ENCODE results near the gene DIP2C. TPM values are rescaled to one million over a fixed set of nuclear protein-coding genes. Genes with fewer than 3 reads are reported as not detected.
A peak's percentile ranks its signal among the peaks of the same experiment; 100 is the strongest.
"Not testable (repeated sequence)": the region's sequence is repeated elsewhere in the genome, so short reads cannot be mapped to it uniquely, and the experiment has no call there.

DIP2C gene
- total RNA-seq, 1 donor from 2014 or later = 10.1 TPM

- H3K27me3 ChIP-seq = no peaks in the 10 kb centered on the region
- no peaks in the 10 kb centered on the region for H3K79me2 ChIP-seq (ENCODE audit: low read depth)
- H3F3A ChIP-seq (ENCODE audit: low read depth) = no peaks in the 10 kb centered on the region
- H3K4me3 ChIP-seq = no peak overlapping the region
- H3K27ac ChIP-seq = no peak overlapping the region
- Mint-ChIP-seq H3K27ac (peak overlapping the region; percentile 66), H3K4me3 (no peak overlapping the region), H3K4me1 (peaks cover 11% of the 10 kb centered on the region), H3K27me3 (ENCODE audit: insufficient read depth, low read depth) (no peaks in the 10 kb centered on the region), H3K9me3 (no peaks in the 10 kb centered on the region), H3K36me3 (peaks cover 17% of the 10 kb centered on the region)
- H3K9me3 ChIP-seq (ENCODE audit: low read depth) = no peaks in the 10 kb centered on the region
- H3K36me3 ChIP-seq = no peaks in the 10 kb centered on the region
- no peak for TF ChIP-seq CTCF (IDR thresholded peaks at IDR 0.05)
- no peak for TF ChIP-seq EZH2phosphoT487 (IDR thresholded peaks at IDR 0.05)
- no peak for TF ChIP-seq EZH2 (IDR thresholded peaks at IDR 0.05)
- H2AFZ ChIP-seq (replicated peaks) = no peak overlapping the region
- H3K9ac ChIP-seq = no peak overlapping the region
- H4K20me1 ChIP-seq (ENCODE audit: low read depth) = no peaks in the 10 kb centered on the region
- no peak for DNase-seq (ENCODE audit: low spot score)
- no peak overlapping the region for H3K4me2 ChIP-seq
- peaks cover 8% of the 10 kb centered on the region for H3K4me1 ChIP-seq
Observed at GRCh38 chr10:306007-306674, 383.3 kb downstream of the DIP2C start.

- no peak overlapping the region for H2AFZ ChIP-seq (replicated peaks)
- H3K79me2 ChIP-seq (ENCODE audit: low read depth) = no peaks in the 10 kb centered on the region
- no peak overlapping the region for H3K4me3 ChIP-seq
- Mint-ChIP-seq H3K27me3 (ENCODE audit: insufficient read depth, low read depth) (no peaks in the 10 kb centered on the region), H3K36me3 (peaks cover 24% of the 10 kb centered on the region), H3K9me3 (no peaks in the 10 kb centered on the region), H3K27ac (no peak overlapping the region), H3K4me3 (no peak overlapping the region), H3K4me1 (peaks cover 11% of the 10 kb centered on the region)
- no peak overlapping the region for H3K9ac ChIP-seq
- H3K4me2 ChIP-seq = no peak overlapping the region
- H4K20me1 ChIP-seq (ENCODE audit: low read depth) = no peaks in the 10 kb centered on the region
- H3K9me3 ChIP-seq (ENCODE audit: low read depth) = no peaks in the 10 kb centered on the region
- TF ChIP-seq EZH2 (IDR thresholded peaks at IDR 0.05) = no peak
- TF ChIP-seq EZH2phosphoT487 (IDR thresholded peaks at IDR 0.05) = no peak
- no peak for TF ChIP-seq CTCF (IDR thresholded peaks at IDR 0.05)
- no peaks in the 10 kb centered on the region for H3K27me3 ChIP-seq
- H3K36me3 ChIP-seq = no peaks in the 10 kb centered on the region
- DNase-seq (ENCODE audit: low spot score) = no peak
- no peaks in the 10 kb centered on the region for H3F3A ChIP-seq (ENCODE audit: low read depth)
- H3K4me1 ChIP-seq = peaks cover 8% of the 10 kb centered on the region
- H3K27ac ChIP-seq = no peak overlapping the region
Observed at GRCh38 chr10:305034-305433, 384.4 kb downstream of the DIP2C start.

GRCh38 chr10:301536-301935 is 387.9 kb downstream of the DIP2C start:
- peaks cover 22% of the 10 kb centered on the region for H3K36me3 Mint-ChIP-seq
- Histone ChIP-seq H3K4me3 (no peak overlapping the region), H3F3A (ENCODE audit: low read depth) (no peaks in the 10 kb centered on the region), H3K36me3 (no peaks in the 10 kb centered on the region), H3K27ac (no peak overlapping the region), H3K9ac (no peak overlapping the region), H2AFZ (replicated peaks) (no peak overlapping the region), H3K79me2 (ENCODE audit: low read depth) (no peaks in the 10 kb centered on the region), H4K20me1 (ENCODE audit: low read depth) (no peaks in the 10 kb centered on the region), H3K4me2 (no peak overlapping the region), H3K4me1 (no peaks in the 10 kb centered on the region), H3K27me3 (no peaks in the 10 kb centered on the region), H3K9me3 (ENCODE audit: low read depth) (no peaks in the 10 kb centered on the region)
- peaks cover 1% of the 10 kb centered on the region for H3K4me1 Mint-ChIP-seq
- no peak for DNase-seq (ENCODE audit: low spot score)
- H3K27me3 Mint-ChIP-seq (ENCODE audit: insufficient read depth, low read depth) = no peaks in the 10 kb centered on the region
- H3K27ac Mint-ChIP-seq = no peak overlapping the region
- no peak overlapping the region for H3K4me3 Mint-ChIP-seq
- no peaks in the 10 kb centered on the region for H3K9me3 Mint-ChIP-seq
- TF ChIP-seq EZH2phosphoT487 (IDR thresholded peaks at IDR 0.05) (no peak), EZH2 (IDR thresholded peaks at IDR 0.05) (no peak), CTCF (IDR thresholded peaks at IDR 0.05) (no peak)

GRCh38 chr10:300580-300979 is 388.9 kb downstream of the DIP2C start:
- not testable (repeated sequence) for H3K27me3 ChIP-seq

More at GRCh38 chr10:300580-300979, 388.9 kb downstream of the DIP2C start:
- H3K79me2 ChIP-seq (ENCODE audit: low read depth); H3K4me1 ChIP-seq; H3K27ac Mint-ChIP-seq; H3K4me3 ChIP-seq; H3F3A ChIP-seq (ENCODE audit: low read depth); H3K9me3 ChIP-seq (ENCODE audit: low read depth); H3K4me1 Mint-ChIP-seq; H3K27ac ChIP-seq; H3K9me3 Mint-ChIP-seq; H3K9ac ChIP-seq; H3K36me3 ChIP-seq; H2AFZ ChIP-seq (replicated peaks); H3K4me2 ChIP-seq; H3K27me3 Mint-ChIP-seq (ENCODE audit: insufficient read depth, low read depth); H3K4me3 Mint-ChIP-seq; H4K20me1 ChIP-seq (ENCODE audit: low read depth); DNase-seq (ENCODE audit: low spot score): not testable (repeated sequence)
- peaks cover 23% of the 10 kb centered on the region for H3K36me3 Mint-ChIP-seq

Data from neural progenitor cell (in vitro differentiated cells).